DMS 273 (cell line): ENCODE measurements around the gene ZNF540.
"Not testable (repeated sequence)": the region's sequence is repeated elsewhere in the genome, so short reads cannot be mapped to it uniquely, and the experiment has no call there.

Experiments used
- DNase-seq: peaks from one replicate; lab custom pipeline; 2025; ENCODE audit not compliant: unreplicated experiment; lab: John Stamatoyannopoulos, UW

ZNF540 gene

GRCh38 chr19:37594304-37594981 lies at the start of gene ZNF540, which contains the start of gene ZNF571:
Gene ZNF540 (plus strand): TSS chr19:37594876. CDS start chr19:37598448, 3,572 bp downstream.
Gene ZNF571 (minus strand): TSS chr19:37594792. CDS start chr19:37586676, 8,116 bp downstream.
- peak; percentile 98 for DNase-seq

GRCh38 chr19:37551129-37551993 lies 43.3 kb upstream of the ZNF540 start:
- peak; percentile 20 for DNase-seq

GRCh38 chr19:37563518-37563917 lies 31.2 kb upstream of the ZNF540 start:
- no peak for DNase-seq

GRCh38 chr19:37564624-37565369 lies 29.9 kb upstream of the ZNF540 start:
- no peak for DNase-seq

- no peak for DNase-seq
Observed at GRCh38 chr19:37565370-37565669, 29.4 kb upstream of the ZNF540 start.

- no peak for DNase-seq
Observed at GRCh38 chr19:37572203-37572602, 22.5 kb upstream of the ZNF540 start.

- no peak for DNase-seq
Observed at GRCh38 chr19:37583340-37583739, 11.3 kb upstream of the ZNF540 start.

- DNase-seq: no peak
Observed at GRCh38 chr19:37593996-37594303, 726 bp upstream of the ZNF540 start.

GRCh38 chr19:37594982-37595382 lies 306 bp downstream of the ZNF540 start:
- peak; percentile 75 for DNase-seq

- no peak for DNase-seq
Observed at GRCh38 chr19:37635076-37636056, 40.7 kb downstream of the ZNF540 start.

GRCh38 chr19:37654118-37654517 lies 59.4 kb downstream of the ZNF540 start:
- DNase-seq: peak; percentile 51

GRCh38 chr19:37654629-37655300 lies 60.1 kb downstream of the ZNF540 start:
- DNase-seq: peak; percentile 70

- peak; percentile 97 for DNase-seq
Observed at GRCh38 chr19:37655301-37655688, 60.6 kb downstream of the ZNF540 start, which contains the start of gene ZFP30. Gene ZFP30 (minus strand): TSS chr19:37655465. CDS start chr19:37647822, 7,643 bp downstream.

- peak; percentile 96 for DNase-seq
Observed at GRCh38 chr19:37655689-37656371, 61.2 kb downstream of the ZNF540 start.

GRCh38 chr19:37657157-37657556 lies 62.5 kb downstream of the ZNF540 start:
- DNase-seq: not testable (repeated sequence)
